ENCODE measurements around the gene ZNF107.
"Not testable (repeated sequence)": the region's sequence is repeated elsewhere in the genome, so short reads cannot be mapped to it uniquely, and the experiment has no call there.

The ZNF107 gene

GRCh38 chr7:64729089-64729848 is 63.3 kb downstream of the ZNF107 start:
- Histone ChIP-seq H3K9me3 (peaks cover 55% of the 10 kb centered on the region), H3K36me3 (0 out of 2 replicates have a peak, but pooled peaks cover 3% of the 10 kb centered on the region), H4K20me1 (no peaks in the 10 kb centered on the region), H3K4me3 (no peak overlapping the region), H3K4me1 (no peaks in the 10 kb centered on the region), H3K27ac (no peak overlapping the region), H3K4me2 (no peak overlapping the region), H3K9ac (no peak overlapping the region), H3K27me3 (no peaks in the 10 kb centered on the region)
- no peak for TF ChIP-seq Cebpa-rat (IDR thresholded peaks at IDR 0.05)

GRCh38 chr7:64733550-64734240 is 67.8 kb downstream of the ZNF107 start:
- H3K9me3 ChIP-seq, result peaks cover 71% of the 10 kb centered on the region
- H3K27me3 ChIP-seq, result no peaks in the 10 kb centered on the region
- H3K9ac ChIP-seq, result no peak overlapping the region

GRCh38 chr7:64736575-64736974 is 70.6 kb downstream of the ZNF107 start:
- Histone ChIP-seq H3K4me2 (no peak overlapping the region), H4K20me1 (no peaks in the 10 kb centered on the region), H3K4me1 (no peaks in the 10 kb centered on the region), H3K4me3 (no peak overlapping the region), H3K9ac (no peak overlapping the region), H3K27ac (no peak overlapping the region), H3K9me3 (peaks cover 59% of the 10 kb centered on the region), H3K36me3 (peaks cover 19% of the 10 kb centered on the region), H3K27me3 (no peaks in the 10 kb centered on the region)
- TF ChIP-seq Cebpa-rat (IDR thresholded peaks at IDR 0.05), result no peak

More at GRCh38 chr7:64733550-64734240, 67.8 kb downstream of the ZNF107 start:
- Histone ChIP-seq H3K4me1 (no peaks in the 10 kb centered on the region), H3K27ac (no peak overlapping the region), H3K4me2 (no peak overlapping the region), H3K4me3 (no peak overlapping the region), H4K20me1 (no peaks in the 10 kb centered on the region), H3K36me3 (peaks cover 22% of the 10 kb centered on the region)
- TF ChIP-seq Cebpa-rat (IDR thresholded peaks at IDR 0.05), result no peak

GRCh38 chr7:64738403-64738802 is 72.5 kb downstream of the ZNF107 start:
- not testable (repeated sequence) for H3K4me2 ChIP-seq, H3K27ac ChIP-seq, H3K4me3 ChIP-seq, H3K4me1 ChIP-seq, H3K9ac ChIP-seq, H4K20me1 ChIP-seq, H3K27me3 ChIP-seq
- Histone ChIP-seq H3K36me3 (peaks cover 19% of the 10 kb centered on the region), H3K9me3 (peaks cover 53% of the 10 kb centered on the region)

- H3K27me3 ChIP-seq, H3K4me3 ChIP-seq, H3K27ac ChIP-seq, H3K4me2 ChIP-seq, H3K9ac ChIP-seq, H4K20me1 ChIP-seq, H3K4me1 ChIP-seq: not testable (repeated sequence)
- H3K36me3 ChIP-seq, result peaks cover 19% of the 10 kb centered on the region
- H3K9me3 ChIP-seq, result peaks cover 51% of the 10 kb centered on the region
Measured at GRCh38 chr7:64738953-64739352, 73.0 kb downstream of the ZNF107 start.

- H3K36me3 ChIP-seq, result no peaks in the 10 kb centered on the region
- TF ChIP-seq Cebpa-rat (IDR thresholded peaks at IDR 0.05), result no peak
- H3K4me1 ChIP-seq, result no peaks in the 10 kb centered on the region
- no peak overlapping the region for H3K4me2 ChIP-seq
- H4K20me1 ChIP-seq, result no peaks in the 10 kb centered on the region
- H3K27me3 ChIP-seq, result no peaks in the 10 kb centered on the region
- H3K4me3 ChIP-seq, result no peak overlapping the region
- peaks cover 43% of the 10 kb centered on the region for H3K9me3 ChIP-seq
- no peak overlapping the region for H3K9ac ChIP-seq
- H3K27ac ChIP-seq, result no peak overlapping the region
Measured at GRCh38 chr7:64744680-64745079, 78.7 kb downstream of the ZNF107 start.

GRCh38 chr7:64747802-64748201 is 81.9 kb downstream of the ZNF107 start:
- Histone ChIP-seq H3K27me3 (no peaks in the 10 kb centered on the region), H3K4me3 (no peak overlapping the region), H3K36me3 (no peaks in the 10 kb centered on the region), H3K4me2 (no peak overlapping the region), H3K9ac (no peak overlapping the region), H4K20me1 (no peaks in the 10 kb centered on the region), H3K9me3 (peaks cover 34% of the 10 kb centered on the region), H3K27ac (no peak overlapping the region), H3K4me1 (no peaks in the 10 kb centered on the region)
- TF ChIP-seq Cebpa-rat (IDR thresholded peaks at IDR 0.05), result no peak

- no peaks in the 10 kb centered on the region for H3K36me3 ChIP-seq
- H3K4me3 ChIP-seq, result no peak overlapping the region
- H3K27me3 ChIP-seq, result no peaks in the 10 kb centered on the region
- H3K4me2 ChIP-seq, result no peak overlapping the region
- H3K4me1 ChIP-seq, result no peaks in the 10 kb centered on the region
- peaks cover 18% of the 10 kb centered on the region for H3K9me3 ChIP-seq
- no peaks in the 10 kb centered on the region for H4K20me1 ChIP-seq
- H3K9ac ChIP-seq, result no peak overlapping the region
- H3K27ac ChIP-seq, result no peak overlapping the region
- TF ChIP-seq Cebpa-rat (IDR thresholded peaks at IDR 0.05), result no peak
Measured at GRCh38 chr7:64753032-64753431, 87.1 kb downstream of the ZNF107 start.

GRCh38 chr7:64755865-64756264 is 89.9 kb downstream of the ZNF107 start:
- no peak overlapping the region for H3K4me3 ChIP-seq
- peaks cover 3% of the 10 kb centered on the region; the same call in 1 of the 2 replicates for H3K9me3 ChIP-seq
- no peaks in the 10 kb centered on the region for H3K27me3 ChIP-seq
- TF ChIP-seq Cebpa-rat (IDR thresholded peaks at IDR 0.05), result no peak
- no peaks in the 10 kb centered on the region for H4K20me1 ChIP-seq
- H3K36me3 ChIP-seq, result no peaks in the 10 kb centered on the region
- H3K27ac ChIP-seq, result no peak overlapping the region
- H3K9ac ChIP-seq, result no peak overlapping the region
- H3K4me2 ChIP-seq, result no peak overlapping the region
- no peaks in the 10 kb centered on the region for H3K4me1 ChIP-seq

- no peaks in the 10 kb centered on the region for H3K4me1 ChIP-seq
- H4K20me1 ChIP-seq, result no peaks in the 10 kb centered on the region
- H3K36me3 ChIP-seq, result no peaks in the 10 kb centered on the region
- no peak for TF ChIP-seq Cebpa-rat (IDR thresholded peaks at IDR 0.05)
- H3K27ac ChIP-seq, result no peak overlapping the region
- H3K9ac ChIP-seq, result no peak overlapping the region
- no peaks in the 10 kb centered on the region for H3K9me3 ChIP-seq
- no peak overlapping the region for H3K4me3 ChIP-seq
- no peaks in the 10 kb centered on the region for H3K27me3 ChIP-seq
- H3K4me2 ChIP-seq, result no peak overlapping the region
Measured at GRCh38 chr7:64758151-64758550, 92.2 kb downstream of the ZNF107 start.
